Measurements from ENCODE around the gene ACTR6. TPM values are rescaled to one million over a fixed set of nuclear protein-coding genes. Genes with fewer than 3 reads are reported as not detected.
A peak's percentile ranks its signal among the peaks of the same experiment; 100 is the strongest.
"Not testable (repeated sequence)": the region's sequence is repeated elsewhere in the genome, so short reads cannot be mapped to it uniquely, and the experiment has no call there.

ACTR6 gene
- total RNA-seq, 1 donor from 2014 or later, result 13.7 TPM

DNA sequence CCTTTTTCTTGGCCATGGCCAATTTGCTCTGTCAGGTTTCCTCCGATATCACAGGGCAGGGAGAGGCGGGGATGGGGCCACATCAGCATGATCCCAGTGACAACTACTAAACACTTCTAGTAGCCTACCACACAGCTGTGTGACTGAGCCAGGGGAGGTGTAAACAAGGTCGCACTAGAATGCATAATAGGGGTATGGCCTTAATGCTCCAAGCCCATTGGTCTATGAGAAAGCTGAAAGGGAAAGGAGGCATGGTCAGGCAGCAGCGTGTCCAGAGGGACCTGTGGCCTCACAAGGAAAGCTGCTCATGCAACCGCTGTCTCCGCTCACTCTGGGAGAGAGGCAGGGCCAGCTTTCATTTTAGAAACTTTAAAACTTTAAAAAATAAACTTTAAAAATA, 27.5 kb upstream of the ACTR6 start:
- H3K4me3 ChIP-seq (ENCODE audit: low read depth, low read length), result no peak overlapping the region
- no peaks in the 10 kb centered on the region for H3K27me3 ChIP-seq (ENCODE audit: control insufficient read depth, insufficient read depth, low read length)
- TF ChIP-seq, protein P1, sequence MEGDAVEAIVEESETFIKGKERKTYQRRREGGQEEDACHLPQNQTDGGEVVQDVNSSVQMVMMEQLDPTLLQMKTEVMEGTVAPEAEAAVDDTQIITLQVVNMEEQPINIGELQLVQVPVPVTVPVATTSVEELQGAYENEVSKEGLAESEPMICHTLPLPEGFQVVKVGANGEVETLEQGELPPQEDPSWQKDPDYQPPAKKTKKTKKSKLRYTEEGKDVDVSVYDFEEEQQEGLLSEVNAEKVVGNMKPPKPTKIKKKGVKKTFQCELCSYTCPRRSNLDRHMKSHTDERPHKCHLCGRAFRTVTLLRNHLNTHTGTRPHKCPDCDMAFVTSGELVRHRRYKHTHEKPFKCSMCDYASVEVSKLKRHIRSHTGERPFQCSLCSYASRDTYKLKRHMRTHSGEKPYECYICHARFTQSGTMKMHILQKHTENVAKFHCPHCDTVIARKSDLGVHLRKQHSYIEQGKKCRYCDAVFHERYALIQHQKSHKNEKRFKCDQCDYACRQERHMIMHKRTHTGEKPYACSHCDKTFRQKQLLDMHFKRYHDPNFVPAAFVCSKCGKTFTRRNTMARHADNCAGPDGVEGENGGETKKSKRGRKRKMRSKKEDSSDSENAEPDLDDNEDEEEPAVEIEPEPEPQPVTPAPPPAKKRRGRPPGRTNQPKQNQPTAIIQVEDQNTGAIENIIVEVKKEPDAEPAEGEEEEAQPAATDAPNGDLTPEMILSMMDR (IDR thresholded peaks at IDR 0.05; ENCODE audit: insufficient read depth, low read length, severe bottlenecking), result no peak
- no peak for DNase-seq (ENCODE audit: low read depth)
- H3K36me3 ChIP-seq (ENCODE audit: control insufficient read depth, insufficient read depth, low read length), result no peaks in the 10 kb centered on the region
- FAIRE-seq, result no peak

DNA sequence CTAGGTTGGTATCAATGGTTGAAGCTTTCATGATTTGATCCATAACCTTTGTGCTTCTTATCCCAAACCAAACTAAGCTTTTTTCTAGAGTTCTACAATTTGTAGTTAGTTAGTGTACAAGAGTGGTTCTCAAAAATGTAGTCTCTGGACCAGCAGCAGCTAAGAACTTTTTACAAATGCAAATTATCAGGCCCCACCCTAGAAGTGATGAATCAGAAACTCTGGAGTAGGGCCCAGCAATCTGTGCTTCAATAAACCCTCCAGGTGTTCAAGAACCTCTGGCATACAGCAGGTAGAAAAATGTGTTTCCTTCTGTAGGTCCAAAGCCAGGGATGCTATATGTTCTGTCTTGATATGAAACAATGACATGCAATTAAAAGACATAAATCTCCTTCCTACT, 26.1 kb upstream of the ACTR6 start:
- peak; percentile 56 for DNase-seq (ENCODE audit: low read depth)
- TF ChIP-seq, protein P1 (IDR thresholded peaks at IDR 0.05; ENCODE audit: insufficient read depth, low read length, severe bottlenecking), result no peak
- Histone ChIP-seq H3K4me3 (ENCODE audit: low read depth, low read length) (no peak overlapping the region), H3K27me3 (ENCODE audit: control insufficient read depth, insufficient read depth, low read length) (no peaks in the 10 kb centered on the region), H3K36me3 (ENCODE audit: control insufficient read depth, insufficient read depth, low read length) (no peaks in the 10 kb centered on the region)
- FAIRE-seq, result no peak

DNA sequence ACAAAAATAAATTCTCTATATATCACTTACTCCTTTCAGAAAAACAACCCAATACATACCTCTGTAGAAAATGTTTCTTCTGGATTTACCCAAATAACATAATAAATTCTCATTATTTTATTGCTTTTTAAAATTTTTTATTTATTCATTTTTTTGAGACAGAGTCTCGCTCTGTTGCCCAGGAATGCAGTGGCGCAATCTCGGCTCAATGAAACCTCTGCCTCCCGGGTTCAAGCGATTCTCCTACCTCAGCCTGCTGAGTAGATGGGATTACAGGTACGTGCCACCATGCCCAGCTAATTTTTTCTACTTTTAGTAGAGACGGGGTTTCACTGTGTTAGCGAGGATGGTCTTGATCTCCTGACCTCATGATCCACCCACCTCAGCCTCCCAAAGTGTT, 24.1 kb upstream of the ACTR6 start:
- FAIRE-seq; H3K36me3 ChIP-seq (ENCODE audit: control insufficient read depth, insufficient read depth, low read length); DNase-seq (ENCODE audit: low read depth); H3K4me3 ChIP-seq (ENCODE audit: low read depth, low read length); H3K27me3 ChIP-seq (ENCODE audit: control insufficient read depth, insufficient read depth, low read length): not testable (repeated sequence)

DNA sequence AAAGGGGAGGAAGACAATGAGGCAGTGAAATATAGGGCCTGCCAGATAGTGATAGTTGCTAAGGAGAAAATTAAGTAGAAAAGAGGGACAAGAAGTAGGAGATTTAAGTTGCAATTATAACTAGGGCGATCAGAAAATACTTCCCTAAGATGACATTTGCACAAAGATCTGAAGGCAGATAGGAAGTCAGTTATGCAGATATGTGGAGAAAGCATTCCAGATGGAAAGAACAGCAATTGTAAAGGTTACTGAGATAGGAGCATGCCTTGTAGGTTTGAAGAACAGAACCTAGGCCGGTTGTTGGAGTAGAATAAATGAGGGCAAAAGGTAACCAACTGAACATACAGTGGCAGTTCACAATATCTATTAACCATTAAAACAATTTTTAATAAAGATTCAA, 21.4 kb upstream of the ACTR6 start:
- no peak for DNase-seq (ENCODE audit: low read depth)
- no peaks in the 10 kb centered on the region for H3K36me3 ChIP-seq (ENCODE audit: control insufficient read depth, insufficient read depth, low read length)
- FAIRE-seq, result no peak
- H3K4me3 ChIP-seq (ENCODE audit: low read depth, low read length), result no peak overlapping the region
- no peaks in the 10 kb centered on the region for H3K27me3 ChIP-seq (ENCODE audit: control insufficient read depth, insufficient read depth, low read length)
- TF ChIP-seq, protein P1 (IDR thresholded peaks at IDR 0.05; ENCODE audit: insufficient read depth, low read length, severe bottlenecking), result no peak

DNA sequence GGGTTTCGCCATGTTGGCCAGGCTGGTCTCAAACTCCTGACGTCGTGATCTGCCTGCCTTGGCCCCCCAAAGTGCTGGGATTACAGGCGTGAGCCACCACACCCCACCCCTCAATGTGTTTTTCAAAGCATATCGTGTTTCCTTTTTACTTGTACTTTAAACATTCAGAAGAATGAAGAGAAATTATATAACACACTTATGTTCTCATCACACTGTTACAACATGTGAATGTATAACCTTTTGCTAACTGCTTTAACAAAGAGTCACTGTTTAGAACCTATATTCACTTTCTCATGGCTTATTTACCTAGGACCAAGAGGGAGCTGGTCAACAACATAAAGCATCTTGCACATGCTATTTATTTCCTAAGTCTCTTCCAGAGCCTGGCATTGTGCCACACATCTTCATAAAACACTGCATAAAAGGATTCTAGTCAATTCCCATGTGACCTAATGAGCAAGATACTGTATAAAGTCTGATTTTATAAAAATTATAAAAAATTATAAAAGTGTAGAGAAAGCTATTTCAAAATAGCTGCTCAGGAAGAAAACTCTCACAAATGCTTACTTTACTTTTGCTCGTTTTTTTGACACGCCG, 16.0 kb upstream of the ACTR6 start:
- no peak for FAIRE-seq
- Histone ChIP-seq H3K4me3 (ENCODE audit: low read depth, low read length) (no peak overlapping the region), H3K36me3 (ENCODE audit: control insufficient read depth, insufficient read depth, low read length) (no peaks in the 10 kb centered on the region), H3K27me3 (ENCODE audit: control insufficient read depth, insufficient read depth, low read length) (no peaks in the 10 kb centered on the region)
- no peak for DNase-seq (ENCODE audit: low read depth)
- TF ChIP-seq, protein P1 (IDR thresholded peaks at IDR 0.05; ENCODE audit: insufficient read depth, low read length, severe bottlenecking), result no peak

DNA sequence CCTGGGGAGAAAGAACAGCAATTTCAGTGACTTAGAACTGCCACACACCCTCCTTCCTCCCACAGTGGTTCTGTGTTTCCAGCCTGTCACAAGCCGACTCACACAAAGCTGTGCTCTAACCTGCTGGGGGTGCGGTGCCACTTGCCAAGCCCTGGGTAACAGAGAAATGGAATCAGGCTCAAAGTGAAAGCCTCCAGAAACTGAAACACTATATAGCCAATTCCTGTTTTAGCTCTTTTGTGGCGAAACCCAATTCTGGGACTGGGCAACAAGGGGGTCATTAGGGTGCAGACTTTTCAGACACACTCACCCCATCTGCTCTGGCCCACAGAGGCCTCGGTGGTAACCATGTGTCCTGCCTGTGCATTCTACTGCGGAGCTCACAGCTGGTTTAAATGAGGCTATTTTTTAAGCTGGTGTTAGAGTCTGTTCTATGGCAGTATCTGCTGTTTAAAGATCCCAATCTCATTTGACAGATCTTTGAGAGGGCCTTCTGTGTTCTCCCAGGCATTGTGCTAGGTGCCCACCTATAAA, 15.2 kb upstream of the ACTR6 start:
- DNase-seq (ENCODE audit: low read depth), result no peak
- no peak for FAIRE-seq

More for the DNA sequence above, 15.2 kb upstream of the ACTR6 start:
- H3K36me3 ChIP-seq (ENCODE audit: control insufficient read depth, insufficient read depth, low read length), result no peaks in the 10 kb centered on the region
- TF ChIP-seq, protein P1 (IDR thresholded peaks at IDR 0.05; ENCODE audit: insufficient read depth, low read length, severe bottlenecking), result no peak
- H3K4me3 ChIP-seq (ENCODE audit: low read depth, low read length), result no peak overlapping the region
- no peaks in the 10 kb centered on the region for H3K27me3 ChIP-seq (ENCODE audit: control insufficient read depth, insufficient read depth, low read length)
